GM10266 (cell line): ENCODE measurements around the gene CRACDL.

Source experiments
- DNase-seq: peaks from one replicate; pipeline ENCODE4 v3.0.0; 2012; ENCODE audit errors: extremely low spot score
- CTCF ChIP-seq: IDR thresholded peaks from 2 replicates; pipeline ENCODE4 v1.5.1; 2012; ENCODE audit warnings: mild to moderate bottlenecking, low read depth; ENCODE audit not compliant: control insufficient read depth, insufficient read depth; ENCODE audit errors: missing control alignments

Gene CRACDL

GRCh38 chr2:98793897-98794830 lies 141.9 kb downstream of the CRACDL start:
- no peak for DNase-seq
- TF ChIP-seq CTCF = no peak

GRCh38 chr2:98793275-98793674 lies 142.8 kb downstream of the CRACDL start:
- TF ChIP-seq CTCF = no peak

DNA sequence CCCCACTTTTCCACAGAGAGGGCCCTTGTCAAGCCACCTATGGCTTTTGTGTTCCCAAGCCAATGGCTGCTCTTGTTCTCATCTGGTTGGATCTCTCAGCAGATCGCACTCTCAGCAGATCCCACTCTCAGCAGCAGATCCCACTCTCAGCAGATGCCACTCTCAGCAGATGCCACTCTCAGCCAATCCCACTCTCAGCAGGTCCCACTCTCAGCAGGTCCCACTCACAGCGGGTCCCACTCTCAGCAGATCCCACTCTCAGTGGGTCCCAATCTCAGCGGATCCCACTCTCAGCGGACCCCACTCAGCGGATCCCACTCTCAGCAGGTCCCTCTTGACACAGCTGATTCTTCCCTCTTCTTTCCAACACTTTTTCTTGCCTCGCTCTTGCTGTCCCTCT lies 145.8 kb downstream of the CRACDL start:
- no peak for TF ChIP-seq CTCF
- no peak for DNase-seq

More at GRCh38 chr2:98793275-98793674, 142.8 kb downstream of the CRACDL start:
- DNase-seq = no peak

GRCh38 chr2:98787700-98788099 lies 148.3 kb downstream of the CRACDL start:
- no peak for TF ChIP-seq CTCF
- DNase-seq = no peak

DNA sequence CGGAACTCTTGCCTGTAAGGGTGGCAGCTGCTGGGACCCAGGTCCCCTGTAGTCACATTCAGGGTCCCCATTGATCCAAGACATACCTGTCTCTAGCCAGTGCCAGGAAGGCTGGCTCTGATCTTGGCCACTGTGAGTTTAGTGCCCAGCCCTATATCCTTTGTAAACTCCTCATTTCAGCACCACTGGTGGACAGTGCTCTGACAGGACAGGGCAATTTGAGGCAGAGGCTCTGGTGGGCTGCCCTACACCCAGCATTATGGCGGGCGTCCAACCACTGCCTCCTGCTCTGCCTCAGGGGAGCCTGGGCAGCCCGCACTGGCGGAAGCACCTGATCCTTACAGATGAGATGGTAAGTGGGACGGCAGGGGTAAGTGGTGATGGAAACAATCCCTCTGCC lies 149.8 kb downstream of the CRACDL start:
- no peak for TF ChIP-seq CTCF
- DNase-seq = no peak

DNA sequence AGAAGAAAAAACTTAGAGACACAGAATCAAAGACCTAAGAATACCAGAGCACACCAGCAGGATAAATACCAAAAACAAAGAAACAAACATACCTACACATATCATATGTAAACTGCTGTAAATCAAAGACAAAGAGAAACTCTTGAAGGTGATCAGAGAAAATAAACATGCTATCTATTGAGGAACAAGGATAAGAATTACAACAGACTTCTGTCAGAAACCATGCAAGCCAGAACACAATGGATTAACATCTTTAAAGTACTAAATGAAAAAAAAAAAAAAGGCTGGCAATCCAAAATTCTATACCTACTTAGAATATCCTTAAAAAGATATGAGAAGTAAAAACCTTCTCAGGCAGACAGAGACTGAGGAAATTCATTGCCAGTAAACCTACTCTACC lies 153.5 kb downstream of the CRACDL start:
- DNase-seq = no peak
- TF ChIP-seq CTCF = no peak

DNA sequence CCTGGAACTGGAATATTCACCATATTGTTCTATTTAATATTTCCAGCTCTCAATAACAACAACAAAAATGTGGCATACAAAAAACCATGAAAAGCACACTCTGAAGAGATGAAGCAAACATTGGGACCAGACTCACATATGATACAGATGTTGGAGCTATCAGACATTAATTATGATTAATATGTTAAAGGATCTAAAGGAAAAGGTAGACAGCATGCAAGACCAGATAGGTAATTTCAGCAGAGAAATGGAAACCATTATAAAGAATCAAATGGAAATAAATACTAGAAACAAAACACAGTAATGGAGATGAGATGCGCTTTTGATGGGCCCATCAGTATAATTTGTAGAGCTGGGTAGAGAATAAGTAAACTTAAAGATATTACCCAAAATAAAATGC lies 154.2 kb downstream of the CRACDL start:
- no peak for DNase-seq
- TF ChIP-seq CTCF = no peak
